Esophagus muscularis mucosa (tissue), 4 donors: Measurements from ENCODE around the gene XRN2. TPM values are rescaled to one million over a fixed set of nuclear protein-coding genes. Genes with fewer than 3 reads are reported as not detected.

ENCODE experiments used
- DNase-seq: peaks from one replicate; pipeline ENCODE4 v3.0.0-alpha.2; 2017; ENCODE audit errors: extremely low spot score
- H3K27ac ChIP-seq, 4 donors: fragments of 200-600 bp; sonication (generic); replicated peaks in 1 of 4; 1 replicate in 3 of 4; 2 replicates in 1 of 4; pipeline ENCODE4 v1.5.1; 2016 to 2019; ENCODE audit warnings: mild to moderate bottlenecking in 1 of 4
- H3K27me3 ChIP-seq, 4 donors: fragments of 200-600 bp; sonication (generic); one replicate each; pipeline versions ENCODE4 v1.5.1 to v1.6.0; 2016 to 2019
- H3K36me3 ChIP-seq, 4 donors: fragments of 200-600 bp; sonication (generic); one replicate each; pipeline ENCODE4 v1.5.1; 2016 to 2019
- H3K4me1 ChIP-seq, 4 donors: fragments of 200-600 bp; sonication (generic); one replicate each; pipeline ENCODE4 v1.5.1; 2016 to 2019
- H3K4me3 ChIP-seq, 4 donors: fragments of 200-600 bp; sonication (generic); 1 replicate in 2 of 4; 2 replicates in 2 of 4; pipeline ENCODE4 v1.5.1; 2016 to 2019; ENCODE audit warnings: mild to moderate bottlenecking in 4 of 4, moderate library complexity in 1 of 4
- H3K9me3 ChIP-seq, 4 donors: fragments of 200-600 bp; sonication (generic); 1 replicate in 3 of 4; 2 replicates in 1 of 4; pipeline ENCODE4 v1.5.1; 2016 to 2019
- EP300 ChIP-seq: sonication (generic); formaldehyde crosslinking; IDR thresholded peaks from one replicate; pipeline ENCODE4 v1.6.1; 2017; ENCODE audit warnings: antibody characterized with exemption
- POLR2A ChIP-seq: fragments of 450-650 bp; IDR thresholded peaks from one replicate; pipeline ENCODE4 v1.6.1; 2017; ENCODE audit warnings: antibody characterized with exemption, moderate library complexity, mild to moderate bottlenecking, low read depth
- POLR2AphosphoS5 ChIP-seq, 2 donors: sonication (generic); formaldehyde crosslinking; IDR thresholded peaks; one replicate each; pipeline ENCODE4 v1.6.1; 2017; ENCODE audit warnings: antibody characterized with exemption in 2 of 2
- WGBS: methylation state at CpG from one replicate; pipeline ENCODE4 v1.1.5; 2018; 5-methylcytosine and 5-hydroxymethylcytosine counted together
- intact Hi-C: fragments of 100-400 bp; cut with DNase I; formaldehyde crosslinking; loops from one replicate; pipeline ENCODE4 v1.15.1; 2023
- total RNA-seq, 4 donors: library from RNA; depleted of rRNA; stranded (reverse); fragments of >200 nt; gene quantifications; one replicate each; pipeline versions ENCODE4 v1.1.0 to v1.2.1, GENCODE V29; 2016
- TF ChIP-seq, protein P1 (sequence below), 3 experiments: fragments of 200-600 bp in 2 of 3; fragments of 450-650 bp in 1 of 3; sonication (generic) in 2 of 3; IDR thresholded peaks; one replicate each; pipeline ENCODE4 v1.5.1; 2017 to 2019; ENCODE audit warnings: antibody characterized with exemption in 3 of 3, mild to moderate bottlenecking in 2 of 3, moderate library complexity in 1 of 3

Gene XRN2
- total RNA-seq, 4 donors from 2014 or later, result 49.0 to 76.9 (median 56.7) TPM

DNA sequence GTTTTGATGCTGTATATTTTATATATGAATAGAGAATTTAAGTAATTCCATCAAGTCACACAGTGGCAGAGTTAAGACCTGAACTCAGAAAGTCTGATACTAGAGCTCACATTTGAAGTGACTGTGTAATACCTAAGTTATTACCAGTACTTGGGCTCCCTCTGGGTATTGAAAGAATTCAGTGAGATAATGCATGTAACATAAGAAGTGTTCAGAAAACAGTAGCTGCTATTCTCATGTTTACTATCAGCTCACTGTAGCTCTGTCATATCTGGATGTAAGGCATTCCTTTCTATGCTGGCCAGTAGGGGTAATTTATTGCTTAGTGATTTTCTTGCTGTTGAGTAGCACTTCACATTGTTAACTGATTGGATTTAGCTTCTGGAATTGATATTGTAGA is 49.6 kb downstream of the XRN2 start:
- no peaks in the 10 kb centered on the region for H3K9me3 ChIP-seq
- peaks cover 29 to 76% (median 49%) of the 10 kb centered on the region in 4 donors for H3K36me3 ChIP-seq
- intact Hi-C loops, result no loop called here
- TF ChIP-seq EP300 (no peak), POLR2A (no peak), POLR2AphosphoS5 (IDR thresholded peaks at IDR 0.05) (no peak)
- TF ChIP-seq, protein P1, sequence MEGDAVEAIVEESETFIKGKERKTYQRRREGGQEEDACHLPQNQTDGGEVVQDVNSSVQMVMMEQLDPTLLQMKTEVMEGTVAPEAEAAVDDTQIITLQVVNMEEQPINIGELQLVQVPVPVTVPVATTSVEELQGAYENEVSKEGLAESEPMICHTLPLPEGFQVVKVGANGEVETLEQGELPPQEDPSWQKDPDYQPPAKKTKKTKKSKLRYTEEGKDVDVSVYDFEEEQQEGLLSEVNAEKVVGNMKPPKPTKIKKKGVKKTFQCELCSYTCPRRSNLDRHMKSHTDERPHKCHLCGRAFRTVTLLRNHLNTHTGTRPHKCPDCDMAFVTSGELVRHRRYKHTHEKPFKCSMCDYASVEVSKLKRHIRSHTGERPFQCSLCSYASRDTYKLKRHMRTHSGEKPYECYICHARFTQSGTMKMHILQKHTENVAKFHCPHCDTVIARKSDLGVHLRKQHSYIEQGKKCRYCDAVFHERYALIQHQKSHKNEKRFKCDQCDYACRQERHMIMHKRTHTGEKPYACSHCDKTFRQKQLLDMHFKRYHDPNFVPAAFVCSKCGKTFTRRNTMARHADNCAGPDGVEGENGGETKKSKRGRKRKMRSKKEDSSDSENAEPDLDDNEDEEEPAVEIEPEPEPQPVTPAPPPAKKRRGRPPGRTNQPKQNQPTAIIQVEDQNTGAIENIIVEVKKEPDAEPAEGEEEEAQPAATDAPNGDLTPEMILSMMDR (IDR thresholded peaks at IDR 0.05), result no peak
- no peaks in the 10 kb centered on the region for H3K4me1 ChIP-seq
- no peak overlapping the region for H3K4me3 ChIP-seq
- no peak for DNase-seq
- no peaks in the 10 kb centered on the region for H3K27me3 ChIP-seq
- no peak overlapping the region for H3K27ac ChIP-seq

DNA sequence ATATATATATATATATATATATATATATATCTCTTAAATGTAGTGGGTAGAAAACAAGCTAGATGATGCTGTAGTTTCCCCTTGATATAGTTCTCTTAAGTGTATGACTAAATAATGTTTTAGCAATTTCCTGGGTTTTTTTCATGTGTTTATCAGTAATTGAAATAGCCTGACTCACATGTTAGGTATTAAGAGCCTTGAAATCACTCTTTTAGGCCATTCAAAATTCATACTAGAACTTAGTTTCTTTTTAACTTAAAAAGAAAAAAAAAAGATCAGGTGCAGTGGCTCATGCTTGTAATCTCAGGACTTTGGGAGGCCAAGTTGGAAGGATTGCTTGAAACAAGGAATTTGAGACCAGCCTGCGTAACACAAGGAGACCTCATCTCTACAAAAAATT is 50.1 kb downstream of the XRN2 start:
- WGBS, result 100% methylated on average over 1 of the region's 1 CpG
- intact Hi-C loops, result no loop called here
- no peak overlapping the region for H3K4me3 ChIP-seq
- no peak overlapping the region for H3K27ac ChIP-seq
- H3K4me1 ChIP-seq, result no peaks in the 10 kb centered on the region
- no peaks in the 10 kb centered on the region for H3K9me3 ChIP-seq
- DNase-seq, result no peak
- TF ChIP-seq POLR2A (no peak), POLR2AphosphoS5 (IDR thresholded peaks at IDR 0.05) (no peak)
- no peaks in the 10 kb centered on the region for H3K27me3 ChIP-seq
- H3K36me3 ChIP-seq, result peaks cover 32 to 77% (median 48%) of the 10 kb centered on the region in 4 donors

DNA sequence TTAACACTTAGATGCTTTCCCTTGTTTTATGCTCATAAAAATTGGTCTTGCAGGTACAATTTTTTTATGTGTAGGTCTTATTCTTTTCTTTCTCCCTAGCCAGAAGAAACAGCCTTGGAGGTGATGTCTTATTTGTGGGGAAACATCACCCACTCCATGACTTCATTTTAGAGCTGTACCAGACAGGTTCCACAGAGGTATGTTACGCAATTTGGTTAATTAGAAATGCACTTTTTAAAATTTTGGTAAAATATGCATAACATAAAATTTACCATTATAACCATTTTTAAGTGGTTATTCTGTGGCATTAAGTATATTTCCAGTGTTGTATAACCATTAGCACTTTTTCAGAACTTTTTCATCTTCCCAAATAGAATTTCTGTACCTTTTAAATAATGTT is 52.9 kb downstream of the XRN2 start:
- WGBS, result 100% methylated on average over 1 of the region's 1 CpG
- no peak for DNase-seq
- Histone ChIP-seq H3K27ac (no peak overlapping the region), H3K27me3 (no peaks in the 10 kb centered on the region), H3K4me3 (no peak overlapping the region), H3K36me3 (peaks cover 18 to 75% (median 53%) of the 10 kb centered on the region in 4 donors), H3K9me3 (no peaks in the 10 kb centered on the region), H3K4me1 (no peaks in the 10 kb centered on the region)
- intact Hi-C loops, result no loop called here
- TF ChIP-seq, protein P1 (IDR thresholded peaks at IDR 0.05), result no peak
- TF ChIP-seq POLR2AphosphoS5 (IDR thresholded peaks at IDR 0.05) (no peak), POLR2A (no peak), EP300 (no peak)

DNA sequence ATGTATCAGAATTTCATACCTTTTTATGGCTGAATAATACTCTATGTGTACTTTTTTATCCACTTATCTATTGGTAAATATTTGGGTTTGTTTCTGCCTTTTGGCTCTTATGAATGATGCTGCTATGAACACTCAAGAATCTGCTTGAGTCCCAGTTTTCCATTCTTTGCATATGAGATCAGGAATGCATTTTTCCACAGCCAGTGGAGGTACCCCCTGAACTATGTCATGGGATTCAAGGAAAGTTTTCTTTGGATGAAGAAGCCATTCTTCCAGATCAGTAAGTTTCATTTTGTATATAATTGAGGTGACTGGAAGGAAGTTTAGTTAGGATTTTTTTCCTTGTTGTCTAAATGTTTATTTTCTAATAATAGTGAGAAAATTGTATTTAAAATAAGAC is 53.3 kb downstream of the XRN2 start:
- Histone ChIP-seq H3K4me1 (no peaks in the 10 kb centered on the region), H3K27me3 (no peaks in the 10 kb centered on the region), H3K9me3 (no peaks in the 10 kb centered on the region), H3K36me3 (peaks cover 18 to 74% (median 55%) of the 10 kb centered on the region in 4 donors), H3K4me3 (no peak overlapping the region), H3K27ac (no peak overlapping the region)
- DNase-seq, result no peak
- TF ChIP-seq EP300, result no peak
- TF ChIP-seq, protein P1 (IDR thresholded peaks at IDR 0.05), result no peak
- TF ChIP-seq POLR2A, result no peak
- TF ChIP-seq POLR2AphosphoS5 (IDR thresholded peaks at IDR 0.05), result no peak
- intact Hi-C loops, result no loop called here

DNA sequence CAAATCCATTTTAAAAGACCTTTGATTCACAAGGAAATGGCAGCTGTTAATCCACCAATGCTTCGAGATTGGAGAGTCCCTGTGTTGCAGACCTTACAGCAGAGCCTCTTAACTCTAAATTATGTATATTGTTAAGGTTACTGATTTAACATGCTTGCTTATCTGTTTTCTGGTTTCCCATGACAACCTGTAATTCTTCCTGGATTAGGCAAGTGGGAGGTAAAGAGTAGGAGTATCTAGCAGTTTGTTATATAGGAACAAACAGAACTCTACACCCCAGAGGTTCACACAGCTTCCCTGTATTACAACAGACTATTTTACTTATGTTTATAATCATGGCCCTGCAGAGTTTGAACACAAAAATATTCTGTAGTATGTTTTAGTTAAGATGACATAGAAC is 54.7 kb downstream of the XRN2 start:
- Histone ChIP-seq H3K9me3 (no peaks in the 10 kb centered on the region), H3K36me3 (peaks cover 19 to 77% (median 62%) of the 10 kb centered on the region in 4 donors), H3K4me3 (no peak overlapping the region), H3K4me1 (no peaks in the 10 kb centered on the region), H3K27ac (no peak overlapping the region), H3K27me3 (no peaks in the 10 kb centered on the region)
- DNase-seq, result no peak
- intact Hi-C loops, result no loop called here
- TF ChIP-seq POLR2AphosphoS5 (IDR thresholded peaks at IDR 0.05), result no peak
- no peak for TF ChIP-seq EP300
- TF ChIP-seq POLR2A, result no peak
- TF ChIP-seq, protein P1 (IDR thresholded peaks at IDR 0.05), result no peak
- 93% methylated on average over 1 of the region's 1 CpG for WGBS
